CD4-positive, alpha-beta T cell (primary cell): Measurements from ENCODE around the gene LRP4. TPM values are rescaled to one million over a fixed set of nuclear protein-coding genes. Genes with fewer than 3 reads are reported as not detected.

Experiments
- ATAC-seq: fragments of 200-7000 bp; cut with Tn5 transposase; one replicate; pipeline ENCODE4 v1.10.0; 2022; ENCODE audit warnings: mild to moderate bottlenecking; ENCODE audit not compliant: poor library complexity
- CTCF ChIA-PET: fragments of 350-600 bp; sonication (Branson Sonifier 250); formaldehyde crosslinking; loops from one replicate; lab custom pipeline; 2021; ENCODE audit warnings: antibody characterized with exemption, inconsistent platforms; lab: Charles Lee
- POLR2A ChIA-PET: fragments of 350-600 bp; sonication (Branson Sonifier 250); formaldehyde crosslinking; loops from one replicate; lab custom pipeline; 2021; ENCODE audit warnings: antibody characterized with exemption, inconsistent platforms; lab: Charles Lee
- DNase-seq, 14 experiments: peaks; one replicate each; pipeline ENCODE4 v3.0.0-alpha.2; 2013 to 2020; ENCODE audit warnings: mixed read lengths in 2 of 14
- H3K27ac ChIP-seq, 2 donors: one replicate each; pipeline versions ENCODE4 v1.5.1 to v1.7.0; 2013; ENCODE audit warnings: low read length in 2 of 2, low read depth in 1 of 2, mild to moderate bottlenecking in 1 of 2
- H3K27me3 ChIP-seq, 2 experiments: 1 replicate in 1 of 2; 2 replicates in 1 of 2; pipeline versions ENCODE4 v1.6.1 to v1.7.0; 2013; ENCODE audit warnings: low read length in 2 of 2, control low read depth in 1 of 2, mild to moderate bottlenecking in 1 of 2, moderate library complexity in 1 of 2; ENCODE audit not compliant: insufficient read depth in 2 of 2, control insufficient read depth in 1 of 2
- H3K36me3 ChIP-seq: one replicate; pipeline ENCODE4 v1.6.1; 2013; ENCODE audit warnings: low read length, control low read depth; ENCODE audit not compliant: insufficient read depth
- H3K4me1 ChIP-seq: one replicate; pipeline ENCODE4 v1.6.1; 2013; ENCODE audit warnings: low read length, control low read depth; ENCODE audit not compliant: insufficient read depth
- H3K4me3 ChIP-seq: one replicate; pipeline ENCODE4 v1.5.1; 2013; ENCODE audit warnings: mild to moderate bottlenecking, low read length, moderate library complexity
- H3K9me3 ChIP-seq, 2 experiments: 1 replicate in 1 of 2; 2 replicates in 1 of 2; pipeline versions ENCODE4 v1.6.1 to v1.7.0; 2013; ENCODE audit warnings: low read length in 2 of 2, mild to moderate bottlenecking in 2 of 2, control low read depth in 1 of 2, moderate library complexity in 1 of 2; ENCODE audit not compliant: control insufficient read depth in 1 of 2, insufficient read depth in 1 of 2
- H3K27ac Mint-ChIP-seq: one replicate; pipeline ENCODE4 v1.8.0; 2020; ENCODE audit warnings: mixed read lengths
- H3K27me3 Mint-ChIP-seq: one replicate; pipeline ENCODE4 v1.8.0; 2021; ENCODE audit warnings: mixed read lengths
- H3K36me3 Mint-ChIP-seq: one replicate; pipeline ENCODE4 v1.8.0; 2021; ENCODE audit warnings: low read depth, mixed read lengths
- H3K4me1 Mint-ChIP-seq: one replicate; pipeline ENCODE4 v1.8.0; 2021; ENCODE audit warnings: low read depth, mixed read lengths
- H3K4me3 Mint-ChIP-seq: one replicate; pipeline ENCODE4 v1.8.0; 2020; ENCODE audit warnings: mild to moderate bottlenecking, mixed read lengths
- H3K9me3 Mint-ChIP-seq: one replicate; pipeline ENCODE4 v1.8.0; 2020; ENCODE audit warnings: mixed read lengths
- intact Hi-C, 2 experiments: fragments of 100-400 bp; cut with DNase I in 1 of 2; cut with micrococcal nuclease in 1 of 2; formaldehyde crosslinking; loops; one replicate each; pipeline versions ENCODE4 v1.15.1 to v1.9.0; 2023 to 2025; cut with DNase I, micrococcal nuclease
- polyA plus RNA-seq, 2 donors: library from polyadenylated mRNA; unstranded; fragments of 120-200 nt; gene quantifications; one replicate each; pipeline ENCODE4 v1.2.1, GENCODE V29; 2013
- total RNA-seq, 174 experiments: library from RNA in 2 of 174; stranded (reverse) in 2 of 174; gene quantifications; one replicate each; pipeline ENCODE4 v1.2.3 and lab custom pipeline; 2021 to 2026
- TF ChIP-seq, protein P1 (sequence below): fragments of 200-600 bp; IDR thresholded peaks from one replicate; pipeline ENCODE4 v1.8.0; 2022; ENCODE audit warnings: antibody characterized with exemption, mild to moderate bottlenecking

LRP4 gene
- not detected for total RNA-seq
- not detected for polyA plus RNA-seq (2013, experiment 1 of 2)
- 0.54 TPM for polyA plus RNA-seq (2013, experiment 2 of 2)
- 0 to 2.3 (median 0.16) reads per million in 172 experiments for total RNA-seq (lab: John Stamatoyannopoulos, UW)

DNA sequence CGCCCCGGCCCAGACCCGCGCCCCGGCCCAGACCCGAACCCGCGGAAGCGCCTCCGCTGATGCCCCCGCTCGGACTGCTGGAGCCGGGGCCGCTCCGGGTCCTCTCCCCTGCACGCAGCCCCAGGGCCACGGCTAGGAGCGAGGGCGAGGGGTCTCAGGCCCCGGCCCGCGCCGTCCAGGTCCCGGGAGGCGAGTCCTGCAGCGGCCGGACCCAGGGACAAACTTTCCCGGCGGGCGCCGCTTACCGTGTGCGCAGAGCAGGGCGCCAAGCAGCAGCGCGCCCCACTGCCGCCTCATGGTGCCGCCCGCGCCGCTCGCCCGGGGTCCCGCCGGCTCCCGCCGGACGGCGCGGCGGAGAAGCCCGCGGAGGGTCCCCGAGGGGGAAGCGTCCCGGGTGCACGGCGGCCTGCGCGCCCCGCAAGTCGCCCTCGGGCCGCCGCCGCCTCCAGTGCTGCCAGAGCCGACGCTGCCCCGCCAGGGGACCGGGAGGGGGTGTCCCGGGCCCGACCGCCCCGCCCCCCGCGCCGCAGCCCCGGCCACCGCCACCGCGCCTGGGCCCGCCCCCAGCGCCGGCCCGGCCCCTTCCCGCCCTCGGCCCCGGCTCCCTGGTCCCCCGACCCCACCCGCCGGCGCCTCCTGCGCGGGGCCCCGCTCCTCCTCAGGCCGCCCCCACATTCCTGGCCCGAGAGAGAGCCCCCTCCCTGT, at the start of gene LRP4:
Gene LRP4 (minus strand): TSS at position 468 of the 705 bp plus-strand sequence. CDS start 171 bp downstream, at position 297.
- ATAC-seq (peak; percentile 41), DNase-seq (peak in 7 of 14 experiments; percentile 7 to 65 (median 35))
- Histone ChIP-seq H3K36me3 (no peaks in the 10 kb centered on the region), H3K9me3 (peaks cover 0 to 5% of the 10 kb centered on the region in 2 experiments), H3K4me1 (peaks cover 28% of the 10 kb centered on the region), H3K27ac (no peak within 1 kb of the TSS), H3K4me3 (peak within 1 kb of the TSS; percentile 38), H3K27me3 (peaks cover 53 to 59% of the 10 kb centered on the region in 2 experiments)
- ChIA-PET POLR2A (no interaction called here), CTCF (interaction anchor here (0.7 to 1.6 kb wide), 2 partner anchors 235 to 236 kb away, joined by 3 to 10 read pairs; no protein-coding TSS in a partner anchor)
- H3K27me3 Mint-ChIP-seq: peaks cover 73% of the 10 kb centered on the region
- intact Hi-C loops: no loop called here
- peak within 1 kb of the TSS; percentile 85 for H3K4me3 Mint-ChIP-seq
- H3K27ac Mint-ChIP-seq: no peak within 1 kb of the TSS
- no peaks in the 10 kb centered on the region for H3K9me3 Mint-ChIP-seq
- TF ChIP-seq, protein P1, sequence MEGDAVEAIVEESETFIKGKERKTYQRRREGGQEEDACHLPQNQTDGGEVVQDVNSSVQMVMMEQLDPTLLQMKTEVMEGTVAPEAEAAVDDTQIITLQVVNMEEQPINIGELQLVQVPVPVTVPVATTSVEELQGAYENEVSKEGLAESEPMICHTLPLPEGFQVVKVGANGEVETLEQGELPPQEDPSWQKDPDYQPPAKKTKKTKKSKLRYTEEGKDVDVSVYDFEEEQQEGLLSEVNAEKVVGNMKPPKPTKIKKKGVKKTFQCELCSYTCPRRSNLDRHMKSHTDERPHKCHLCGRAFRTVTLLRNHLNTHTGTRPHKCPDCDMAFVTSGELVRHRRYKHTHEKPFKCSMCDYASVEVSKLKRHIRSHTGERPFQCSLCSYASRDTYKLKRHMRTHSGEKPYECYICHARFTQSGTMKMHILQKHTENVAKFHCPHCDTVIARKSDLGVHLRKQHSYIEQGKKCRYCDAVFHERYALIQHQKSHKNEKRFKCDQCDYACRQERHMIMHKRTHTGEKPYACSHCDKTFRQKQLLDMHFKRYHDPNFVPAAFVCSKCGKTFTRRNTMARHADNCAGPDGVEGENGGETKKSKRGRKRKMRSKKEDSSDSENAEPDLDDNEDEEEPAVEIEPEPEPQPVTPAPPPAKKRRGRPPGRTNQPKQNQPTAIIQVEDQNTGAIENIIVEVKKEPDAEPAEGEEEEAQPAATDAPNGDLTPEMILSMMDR: no peak
- H3K4me1 Mint-ChIP-seq: peaks cover 26% of the 10 kb centered on the region
- H3K36me3 Mint-ChIP-seq: no peaks in the 10 kb centered on the region

DNA sequence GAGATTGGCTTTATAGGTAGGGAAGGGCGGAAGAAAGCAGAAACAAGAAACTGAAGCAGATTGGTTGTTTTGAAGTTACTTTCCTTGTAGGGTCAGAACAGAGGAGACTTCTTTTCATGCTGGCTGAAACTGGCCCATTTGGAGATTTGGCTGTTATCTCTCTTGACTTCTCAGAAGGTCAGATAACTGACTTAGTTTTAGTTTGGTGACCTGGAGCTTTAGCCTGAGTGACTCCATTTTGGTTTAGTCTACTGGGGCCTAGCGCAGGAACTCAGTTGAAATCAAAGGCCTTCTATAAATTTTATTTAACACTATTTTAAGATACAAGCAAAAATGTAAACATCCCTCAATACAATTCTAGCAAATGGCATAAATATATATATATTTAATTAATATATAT, 49.6 kb upstream of the LRP4 start:
- peaks cover 7% of the 10 kb centered on the region for H3K36me3 Mint-ChIP-seq
- intact Hi-C loops: no loop called here
- no peaks in the 10 kb centered on the region for H3K9me3 ChIP-seq
- H3K4me1 Mint-ChIP-seq: no peaks in the 10 kb centered on the region
- no peak overlapping the region for H3K27ac ChIP-seq
- no peak overlapping the region for H3K27ac Mint-ChIP-seq
- TF ChIP-seq, protein P1: no peak
- no peak overlapping the region for H3K4me3 Mint-ChIP-seq
- no peaks in the 10 kb centered on the region for H3K9me3 Mint-ChIP-seq
- ATAC-seq: no peak
- ChIA-PET POLR2A (no interaction called here), CTCF (no interaction called here)
- no peaks in the 10 kb centered on the region for H3K4me1 ChIP-seq
- H3K27me3 ChIP-seq: no peaks in the 10 kb centered on the region
- no peak for DNase-seq
- H3K27me3 Mint-ChIP-seq: no peaks in the 10 kb centered on the region
- H3K4me3 ChIP-seq: no peak overlapping the region
- H3K36me3 ChIP-seq: no peaks in the 10 kb centered on the region

GRCh38 chr11:46966773-46967172, 48.4 kb upstream of the LRP4 start:
- intact Hi-C loops: no loop called here
- ATAC-seq (no peak), DNase-seq (no peak)
- Histone ChIP-seq H3K36me3 (no peaks in the 10 kb centered on the region), H3K27me3 (no peaks in the 10 kb centered on the region), H3K9me3 (no peaks in the 10 kb centered on the region), H3K27ac (no peak overlapping the region), H3K4me3 (no peak overlapping the region), H3K4me1 (no peaks in the 10 kb centered on the region)
- TF ChIP-seq, protein P1: no peak
- Mint-ChIP-seq H3K27ac (no peak overlapping the region), H3K36me3 (peaks cover 15% of the 10 kb centered on the region), H3K4me3 (no peak overlapping the region), H3K9me3 (no peaks in the 10 kb centered on the region), H3K4me1 (no peaks in the 10 kb centered on the region), H3K27me3 (no peaks in the 10 kb centered on the region)
- ChIA-PET CTCF (no interaction called here), POLR2A (no interaction called here)
